Effector memory CD8-positive, alpha-beta T cell (primary cell): ENCODE measurements around the gene CRIP2.
A peak's percentile ranks its signal among the peaks of the same experiment; 100 is the strongest.

Experiments
- ATAC-seq: fragments of 150-1000 bp; cut with Tn5 transposase; replicated peaks from 2 replicates; pipeline ENCODE4 v1.10.0; 2021; ENCODE audit warnings: mild to moderate bottlenecking, moderate library complexity
- DNase-seq, 3 experiments: peaks; one replicate each; pipeline ENCODE4 v3.0.0; 2021
- H3K27ac Mint-ChIP-seq, 2 donors: one replicate each; pipeline ENCODE4 v1.8.0; 2022; ENCODE audit warnings: mild to moderate bottlenecking in 2 of 2, mixed read lengths in 2 of 2, moderate library complexity in 2 of 2
- H3K27me3 Mint-ChIP-seq, 2 donors: one replicate each; pipeline ENCODE4 v1.8.0; 2022; ENCODE audit warnings: mixed read lengths in 2 of 2
- H3K36me3 Mint-ChIP-seq: one replicate; pipeline ENCODE4 v1.8.0; 2022; ENCODE audit warnings: mild to moderate bottlenecking, moderate library complexity, mixed read lengths; ENCODE audit not compliant: insufficient read depth
- H3K4me1 Mint-ChIP-seq, 2 donors: one replicate each; pipeline ENCODE4 v1.8.0; 2022; ENCODE audit warnings: low read depth in 2 of 2, mixed read lengths in 2 of 2
- H3K4me3 Mint-ChIP-seq, 2 donors: one replicate each; pipeline ENCODE4 v1.8.0; 2022; ENCODE audit warnings: mild to moderate bottlenecking in 2 of 2, mixed read lengths in 2 of 2, moderate library complexity in 2 of 2
- H3K9me3 Mint-ChIP-seq, 2 donors: one replicate each; pipeline ENCODE4 v1.8.0; 2022; ENCODE audit warnings: mixed read lengths in 2 of 2

The CRIP2 gene

DNA sequence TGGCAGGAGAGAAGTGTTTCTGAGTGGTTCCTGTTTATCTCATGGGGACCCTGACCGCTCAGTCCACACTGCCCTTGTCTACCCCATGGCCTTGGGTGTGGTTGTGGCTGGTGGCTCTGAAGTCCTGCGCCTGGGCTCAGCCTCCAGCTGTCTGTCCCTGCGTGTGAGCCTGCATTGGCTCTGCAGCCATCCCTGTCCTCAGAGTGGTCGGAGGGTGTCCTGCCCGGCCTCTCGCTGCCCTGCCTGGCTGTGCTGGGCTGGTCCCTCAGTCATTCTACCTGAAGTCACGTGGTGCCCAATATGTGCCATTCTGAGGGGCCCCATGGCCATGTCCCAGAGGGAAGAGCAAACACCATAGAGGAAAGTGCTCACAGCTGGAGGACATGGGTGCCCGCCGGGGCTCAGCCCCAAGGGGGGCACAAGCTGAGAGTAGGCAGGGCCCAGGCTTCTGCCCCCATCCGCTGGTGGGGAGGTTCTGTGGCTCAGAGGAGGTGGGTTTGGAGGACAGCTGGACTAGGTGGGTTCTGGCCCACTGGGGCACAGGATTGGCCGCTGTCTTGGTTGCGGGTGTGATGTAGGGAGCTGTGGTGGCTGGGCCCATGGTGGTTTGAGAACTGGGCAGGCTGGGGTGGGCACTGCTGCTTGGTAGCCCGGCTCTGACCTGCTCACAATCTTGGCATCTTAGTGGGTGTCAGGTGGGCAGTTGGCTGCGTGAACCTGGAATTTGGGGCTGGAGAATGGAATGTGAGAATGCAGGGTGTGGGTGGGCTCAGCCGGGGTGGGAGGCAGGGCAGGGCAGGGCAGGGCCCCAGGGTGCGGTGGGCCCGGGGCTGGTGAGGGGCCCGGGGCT is 28.1 kb downstream of the CRIP2 start:
- H3K27me3 Mint-ChIP-seq: peaks cover 0 to 19% of the 10 kb centered on the region in 2 donors
- no peaks in the 10 kb centered on the region for H3K9me3 Mint-ChIP-seq
- H3K27ac Mint-ChIP-seq: peak overlapping the region; percentile 87 to 91
- DNase-seq: no peak
- no peak for ATAC-seq
- peaks cover 0 to 4% of the 10 kb centered on the region in 2 donors for H3K4me1 Mint-ChIP-seq
- peaks cover 68% of the 10 kb centered on the region for H3K36me3 Mint-ChIP-seq
- peak overlapping the region in 1 of 2 donors; percentile 73 for H3K4me3 Mint-ChIP-seq

DNA sequence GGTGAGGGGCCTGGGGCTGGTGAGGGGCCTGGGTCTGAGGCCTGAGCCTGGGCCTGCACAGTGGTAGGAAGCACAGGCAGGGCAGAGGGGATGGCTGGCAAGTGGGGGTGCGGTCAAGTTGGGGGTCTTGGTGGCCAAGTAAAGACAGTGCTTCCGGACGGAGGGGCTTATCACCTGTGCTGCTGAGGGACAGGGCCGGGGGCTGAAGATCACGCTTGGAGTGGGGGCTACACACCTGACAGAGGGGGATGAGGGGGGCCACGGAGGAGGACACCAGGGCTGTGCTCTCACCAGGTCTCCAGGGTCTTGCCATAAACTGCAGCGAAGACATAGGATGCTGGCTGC is 28.6 kb downstream of the CRIP2 start:
- peaks cover 0 to 4% of the 10 kb centered on the region in 2 donors for H3K4me1 Mint-ChIP-seq

DNA sequence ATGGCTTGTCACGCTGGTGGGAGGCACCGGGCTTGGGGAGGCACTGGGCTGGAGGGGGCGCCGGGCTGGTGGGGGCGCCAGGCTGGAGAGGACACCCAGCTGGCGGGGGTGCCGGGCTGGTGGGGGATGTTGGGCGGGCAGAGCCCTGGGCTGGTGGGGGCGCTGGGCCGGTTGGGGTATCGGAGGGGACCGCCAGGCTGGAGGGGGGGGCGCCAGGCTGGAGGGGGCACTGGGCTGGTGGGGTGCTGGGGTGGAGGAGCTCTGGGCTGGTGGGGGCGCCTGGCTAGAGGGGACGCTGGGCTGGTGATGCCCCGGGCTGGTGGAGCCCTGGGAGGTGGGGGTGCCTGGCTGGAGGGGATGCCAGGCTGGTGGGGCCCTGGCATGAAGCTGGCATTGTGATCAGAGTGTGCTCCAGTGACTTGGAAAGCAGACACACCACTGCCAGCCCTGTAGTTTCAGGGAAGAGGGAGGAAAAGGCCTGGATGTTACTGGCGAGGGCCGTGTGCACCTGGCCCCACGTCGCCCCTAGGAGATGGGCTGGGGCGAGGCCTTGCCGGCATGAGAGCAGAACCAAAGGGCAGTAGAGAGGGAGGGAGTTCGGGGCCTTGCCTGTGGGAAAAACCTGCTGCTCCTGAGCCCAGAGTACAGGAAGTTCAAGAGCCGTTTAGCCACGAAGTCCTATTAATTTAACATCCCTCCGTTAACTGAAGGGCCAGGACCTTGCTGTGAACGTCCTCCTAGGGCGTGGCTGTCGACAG is 29.5 kb downstream of the CRIP2 start:
- peak overlapping the region in 1 of 2 donors; percentile 87 for H3K27ac Mint-ChIP-seq
- H3K4me3 Mint-ChIP-seq: no peak overlapping the region
- no peak for ATAC-seq

More for the DNA sequence above, 28.6 kb downstream of the CRIP2 start:
- peak overlapping the region; percentile 18 to 41 for H3K4me3 Mint-ChIP-seq
- no peak for DNase-seq
- H3K27me3 Mint-ChIP-seq: peaks cover 0 to 25% of the 10 kb centered on the region in 2 donors
- no peak for ATAC-seq
- H3K27ac Mint-ChIP-seq: peak overlapping the region; percentile 87 to 91
- H3K36me3 Mint-ChIP-seq: peaks cover 62% of the 10 kb centered on the region
- no peaks in the 10 kb centered on the region for H3K9me3 Mint-ChIP-seq

GRCh38 chr14:105505101-105505500 is 30.5 kb downstream of the CRIP2 start:
- Mint-ChIP-seq H3K4me1 (peaks cover 0 to 4% of the 10 kb centered on the region in 2 donors), H3K9me3 (no peaks in the 10 kb centered on the region), H3K4me3 (no peak overlapping the region), H3K27ac (peak overlapping the region in 1 of 2 donors; percentile 87), H3K27me3 (peaks cover 6 to 35% of the 10 kb centered on the region in 2 donors), H3K36me3 (peaks cover 45% of the 10 kb centered on the region)
- DNase-seq: no peak
- ATAC-seq: no peak

More for the DNA sequence above, 29.5 kb downstream of the CRIP2 start:
- no peaks in the 10 kb centered on the region for H3K9me3 Mint-ChIP-seq
- H3K36me3 Mint-ChIP-seq: peaks cover 54% of the 10 kb centered on the region
- DNase-seq: no peak
- peaks cover 6 to 34% of the 10 kb centered on the region in 2 donors for H3K27me3 Mint-ChIP-seq
- H3K4me1 Mint-ChIP-seq: peaks cover 0 to 4% of the 10 kb centered on the region in 2 donors

- H3K4me3 Mint-ChIP-seq: no peak overlapping the region
- ATAC-seq: no peak
- H3K27me3 Mint-ChIP-seq: peaks cover 22 to 56% of the 10 kb centered on the region in 2 donors
- H3K27ac Mint-ChIP-seq: no peak overlapping the region
- DNase-seq: no peak
- H3K4me1 Mint-ChIP-seq: peaks cover 0 to 2% of the 10 kb centered on the region in 2 donors
- no peaks in the 10 kb centered on the region for H3K9me3 Mint-ChIP-seq
- H3K36me3 Mint-ChIP-seq: peaks cover 27% of the 10 kb centered on the region
These were observed 32.6 kb downstream of the CRIP2 start for GRCh38 chr14:105507247-105507646.

GRCh38 chr14:105508069-105508468 is 33.4 kb downstream of the CRIP2 start:
- Mint-ChIP-seq H3K9me3 (no peaks in the 10 kb centered on the region), H3K4me3 (no peak overlapping the region), H3K4me1 (no peaks in the 10 kb centered on the region), H3K27me3 (peaks cover 28 to 57% of the 10 kb centered on the region in 2 donors), H3K36me3 (peaks cover 19% of the 10 kb centered on the region), H3K27ac (no peak overlapping the region)
- ATAC-seq (no peak), DNase-seq (no peak)

GRCh38 chr14:105508601-105509000 is 34.0 kb downstream of the CRIP2 start:
- H3K4me1 Mint-ChIP-seq: no peaks in the 10 kb centered on the region
- peaks cover 13% of the 10 kb centered on the region for H3K36me3 Mint-ChIP-seq
- H3K27me3 Mint-ChIP-seq: peaks cover 34 to 59% of the 10 kb centered on the region in 2 donors
- no peak overlapping the region for H3K27ac Mint-ChIP-seq
- H3K4me3 Mint-ChIP-seq: no peak overlapping the region
- DNase-seq (no peak), ATAC-seq (no peak)
- no peaks in the 10 kb centered on the region for H3K9me3 Mint-ChIP-seq

DNA sequence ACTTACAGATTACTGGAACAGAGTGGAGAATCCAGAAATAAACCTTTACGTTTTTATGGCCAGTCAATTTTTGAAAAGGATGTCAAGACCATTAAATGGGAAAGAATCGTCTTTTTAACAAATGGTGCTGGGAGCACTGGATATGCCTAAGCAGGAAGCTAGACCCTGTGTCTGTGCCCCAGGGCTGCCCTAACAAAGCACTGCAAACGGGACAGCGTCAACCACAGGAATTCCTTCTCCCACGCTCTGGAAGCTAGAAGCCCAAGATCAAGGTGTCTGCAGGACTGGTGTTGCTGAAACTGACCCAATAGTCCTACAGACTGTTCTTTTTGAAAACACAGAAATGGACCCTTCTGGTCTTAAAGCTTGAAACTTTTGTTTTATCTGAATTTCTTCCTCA is 42.5 kb downstream of the CRIP2 start:
- no peak overlapping the region for H3K4me3 Mint-ChIP-seq
- no peak for ATAC-seq
- H3K27me3 Mint-ChIP-seq: peaks cover 75 to 84% of the 10 kb centered on the region in 2 donors
- no peak overlapping the region for H3K27ac Mint-ChIP-seq
- H3K36me3 Mint-ChIP-seq: no peaks in the 10 kb centered on the region
- H3K4me1 Mint-ChIP-seq: no peaks in the 10 kb centered on the region
- no peak for DNase-seq
- no peaks in the 10 kb centered on the region for H3K9me3 Mint-ChIP-seq

DNA sequence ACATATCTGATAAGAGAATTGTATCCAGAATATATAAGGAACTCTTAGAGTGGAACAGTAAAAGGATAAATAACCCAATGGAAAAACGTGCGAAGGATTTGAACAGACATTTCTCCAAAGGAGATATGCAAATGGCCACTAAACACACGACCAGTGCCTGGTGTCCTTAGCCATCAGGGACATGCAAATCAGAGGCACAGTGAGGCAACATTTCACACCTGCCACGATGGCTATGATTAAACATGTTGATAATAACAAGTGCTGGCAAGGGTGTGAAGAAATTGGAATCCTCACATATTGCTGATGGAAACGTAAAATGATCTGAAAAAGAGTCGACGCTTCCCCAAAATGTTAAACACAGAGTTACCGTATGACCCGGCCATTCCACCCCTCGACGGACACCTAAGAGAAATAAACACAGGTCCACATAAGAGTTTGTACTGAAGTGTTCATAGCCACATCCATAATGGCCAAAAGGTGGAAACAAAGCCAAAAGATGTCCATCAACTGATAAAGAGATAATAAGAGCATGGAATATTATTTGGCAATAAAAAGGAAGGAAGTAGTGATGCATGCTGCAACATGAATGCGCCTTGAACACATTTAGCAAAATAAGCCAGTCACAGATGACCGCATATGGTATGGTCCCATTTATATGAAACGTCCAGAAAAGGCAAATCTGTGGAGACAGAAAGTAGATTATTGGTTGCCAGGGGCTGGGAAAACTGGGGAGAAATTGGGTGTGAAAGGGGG is 45.5 kb downstream of the CRIP2 start:
- Mint-ChIP-seq H3K4me3 (no peak overlapping the region), H3K27ac (no peak overlapping the region), H3K27me3 (peaks cover 60 to 68% of the 10 kb centered on the region in 2 donors), H3K36me3 (no peaks in the 10 kb centered on the region), H3K4me1 (no peaks in the 10 kb centered on the region), H3K9me3 (no peaks in the 10 kb centered on the region)
- DNase-seq (no peak), ATAC-seq (no peak)

DNA sequence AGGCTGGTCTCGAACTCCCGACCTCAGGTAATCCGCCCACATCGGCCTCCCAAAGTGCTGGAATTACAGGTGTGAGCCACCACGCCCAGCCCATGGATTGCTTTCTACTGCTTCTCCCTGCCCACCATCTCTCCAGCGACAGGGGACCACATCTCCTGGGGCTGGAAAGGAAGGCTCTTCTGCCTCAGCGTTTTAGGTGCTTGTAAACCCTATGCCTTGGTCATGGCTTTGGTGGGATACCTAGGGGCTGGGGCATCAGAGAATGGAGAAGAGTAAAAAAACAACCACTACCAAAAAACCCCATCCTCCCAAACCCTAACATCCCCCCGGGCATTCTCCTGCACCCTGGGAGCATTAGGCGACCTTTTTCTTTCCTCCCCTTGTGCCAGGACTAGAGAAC is 50.7 kb downstream of the CRIP2 start:
- Mint-ChIP-seq H3K27me3 (peaks cover 32 to 43% of the 10 kb centered on the region in 2 donors), H3K36me3 (peaks cover 4% of the 10 kb centered on the region), H3K27ac (no peak overlapping the region), H3K9me3 (no peaks in the 10 kb centered on the region), H3K4me3 (peak overlapping the region; percentile 47 to 57), H3K4me1 (peaks cover 5 to 15% of the 10 kb centered on the region in 2 donors)
- ATAC-seq (no peak), DNase-seq (no peak)

GRCh38 chr14:105525861-105526775 is 51.5 kb downstream of the CRIP2 start, which contains the start of gene TMEM121:
Gene TMEM121 (plus strand): TSS chr14:105526583. CDS start chr14:105528835, 2,252 bp downstream.
- Mint-ChIP-seq H3K36me3 (peaks cover 4% of the 10 kb centered on the region), H3K27me3 (peaks cover 33 to 44% of the 10 kb centered on the region in 2 donors), H3K9me3 (no peaks in the 10 kb centered on the region), H3K27ac (no peak within 1 kb of the TSS), H3K4me3 (peak within 1 kb of the TSS; percentile 81), H3K4me1 (peaks cover 5 to 18% of the 10 kb centered on the region in 2 donors)
- peak; percentile 38 for ATAC-seq
- DNase-seq: no peak

GRCh38 chr14:105526776-105527380 is 52.3 kb downstream of the CRIP2 start:
- Mint-ChIP-seq H3K27me3 (peaks cover 27 to 41% of the 10 kb centered on the region in 2 donors), H3K4me1 (peaks cover 5 to 18% of the 10 kb centered on the region in 2 donors), H3K9me3 (no peaks in the 10 kb centered on the region), H3K36me3 (peaks cover 4% of the 10 kb centered on the region), H3K4me3 (peak overlapping the region; percentile 81), H3K27ac (no peak overlapping the region)
- ATAC-seq (no peak), DNase-seq (no peak)
